Upper lobe of left lung (tissue), 4 donors: ENCODE measurements around the gene LBR.

Experiments
- CTCF ChIP-seq, 6 experiments: fragments of 450-650 bp in 4 of 6; fragments of 200-600 bp in 2 of 6; sonication (generic) in 2 of 6; IDR thresholded peaks; one replicate each; pipeline ENCODE4 v1.5.1; 2016 to 2019; ENCODE audit warnings: antibody characterized with exemption in 6 of 6
- POLR2A ChIP-seq, 4 donors: fragments of 450-650 bp; IDR thresholded peaks; one replicate each; pipeline ENCODE4 v1.5.1; 2016 to 2017; ENCODE audit warnings: antibody characterized with exemption in 4 of 4, mild to moderate bottlenecking in 2 of 4

GRCh38 chr1:225469051-225469450, 41.2 kb upstream of the LBR start:
- TF ChIP-seq CTCF (IDR thresholded peaks at IDR 0.05): no peak
- no peak for TF ChIP-seq POLR2A (IDR thresholded peaks at IDR 0.05)
